ENCODE data around the gene ACSL3.

DNA sequence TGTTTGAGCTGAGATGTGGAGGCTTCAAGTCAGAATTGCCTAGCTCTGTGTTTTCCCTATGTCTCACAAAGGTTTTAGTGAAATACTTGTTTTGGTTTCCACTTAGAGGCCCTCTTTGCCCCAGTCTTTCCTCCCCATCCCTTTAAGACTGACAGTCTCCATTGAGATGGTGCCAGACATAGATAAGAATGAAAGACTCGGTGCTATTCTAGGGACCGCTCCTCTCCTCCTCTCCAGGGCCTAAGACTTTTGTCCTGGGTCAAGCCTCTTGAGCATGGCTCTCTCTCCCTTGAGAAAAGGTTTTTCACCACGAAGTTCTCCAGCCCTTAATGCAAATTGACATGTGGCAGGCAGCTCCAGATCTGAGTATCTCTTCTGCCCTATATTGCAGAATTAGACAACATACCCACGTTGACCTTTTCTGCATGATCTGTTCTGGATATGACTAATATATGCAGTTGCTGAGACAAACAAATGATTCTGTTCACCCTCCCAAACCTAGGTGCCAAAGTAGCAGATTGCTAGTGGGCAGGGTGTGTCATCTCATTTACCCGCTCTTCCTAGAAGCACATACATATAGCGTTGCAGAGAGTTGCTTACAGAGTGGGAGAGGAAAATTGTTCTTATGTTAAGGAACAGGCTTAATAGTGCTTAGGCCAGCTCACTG lies 47.5 kb upstream of the ACSL3 start:
- TF ChIP-seq, protein P1, sequence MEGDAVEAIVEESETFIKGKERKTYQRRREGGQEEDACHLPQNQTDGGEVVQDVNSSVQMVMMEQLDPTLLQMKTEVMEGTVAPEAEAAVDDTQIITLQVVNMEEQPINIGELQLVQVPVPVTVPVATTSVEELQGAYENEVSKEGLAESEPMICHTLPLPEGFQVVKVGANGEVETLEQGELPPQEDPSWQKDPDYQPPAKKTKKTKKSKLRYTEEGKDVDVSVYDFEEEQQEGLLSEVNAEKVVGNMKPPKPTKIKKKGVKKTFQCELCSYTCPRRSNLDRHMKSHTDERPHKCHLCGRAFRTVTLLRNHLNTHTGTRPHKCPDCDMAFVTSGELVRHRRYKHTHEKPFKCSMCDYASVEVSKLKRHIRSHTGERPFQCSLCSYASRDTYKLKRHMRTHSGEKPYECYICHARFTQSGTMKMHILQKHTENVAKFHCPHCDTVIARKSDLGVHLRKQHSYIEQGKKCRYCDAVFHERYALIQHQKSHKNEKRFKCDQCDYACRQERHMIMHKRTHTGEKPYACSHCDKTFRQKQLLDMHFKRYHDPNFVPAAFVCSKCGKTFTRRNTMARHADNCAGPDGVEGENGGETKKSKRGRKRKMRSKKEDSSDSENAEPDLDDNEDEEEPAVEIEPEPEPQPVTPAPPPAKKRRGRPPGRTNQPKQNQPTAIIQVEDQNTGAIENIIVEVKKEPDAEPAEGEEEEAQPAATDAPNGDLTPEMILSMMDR (IDR thresholded peaks at IDR 0.05 in 8 of 11, conservative IDR thresholded peaks at IDR 0.05 in 3 of 11) = no peak
- TF ChIP-seq POLR2AphosphoS5 (IDR thresholded peaks at IDR 0.05) = no peak

Measured in spleen (tissue), 7 donors.